ENCODE measurements around the gene SLC35B2.

Gene SLC35B2

GRCh38 chr6:44219815-44220784, 37.2 kb downstream of the SLC35B2 start:
- no peak for DNase-seq

- DNase-seq = peak; percentile 31 to 80 (median 77)
These were observed 38.1 kb downstream of the SLC35B2 start for GRCh38 chr6:44219053-44219814.

GRCh38 chr6:44217332-44218143, 39.8 kb downstream of the SLC35B2 start:
- DNase-seq = no peak

- peak in 1 of 3 experiments; percentile 23 for DNase-seq
These were observed 40.5 kb downstream of the SLC35B2 start, which contains the start of gene MYMX for GRCh38 chr6:44216677-44217331. MYMX (plus strand) TSS chr6:44216926; CDS start chr6:44217472, 546 bp downstream.

- no peak for DNase-seq
These were observed 43.0 kb downstream of the SLC35B2 start for GRCh38 chr6:44214307-44214706.

- DNase-seq = no peak
These were observed 46.0 kb downstream of the SLC35B2 start for GRCh38 chr6:44211284-44211683.

GRCh38 chr6:44207966-44208365, 49.4 kb downstream of the SLC35B2 start:
- DNase-seq = no peak
